ENCODE data around the gene LRCH1. TPM values are rescaled to one million over a fixed set of nuclear protein-coding genes. Genes with fewer than 3 reads are reported as not detected.

The LRCH1 gene
- total and polyA plus RNA-seq, 2 experiments from 2014 or later: 6.0 to 14.6 TPM

GRCh38 chr13:46600943-46601311 is 48.0 kb downstream of the LRCH1 start:
- H3K27ac ChIP-seq: peak overlapping the region; percentile 32
- H3K9me3 ChIP-seq (ENCODE audit: low read depth): no peaks in the 10 kb centered on the region
- H3K27me3 ChIP-seq: no peaks in the 10 kb centered on the region
- no peak for TF ChIP-seq CTCF (IDR thresholded peaks at IDR 0.05; ENCODE audit: low read depth, low read length)
- no peak for DNase-seq (ENCODE audit: low read depth in 1 of 2, low spot score in 1 of 2)
- no peaks in the 10 kb centered on the region for H3K36me3 ChIP-seq
- no peak overlapping the region for H3K4me3 ChIP-seq
- H3K4me1 ChIP-seq (ENCODE audit: low read depth): peaks cover 28% of the 10 kb centered on the region

DNA sequence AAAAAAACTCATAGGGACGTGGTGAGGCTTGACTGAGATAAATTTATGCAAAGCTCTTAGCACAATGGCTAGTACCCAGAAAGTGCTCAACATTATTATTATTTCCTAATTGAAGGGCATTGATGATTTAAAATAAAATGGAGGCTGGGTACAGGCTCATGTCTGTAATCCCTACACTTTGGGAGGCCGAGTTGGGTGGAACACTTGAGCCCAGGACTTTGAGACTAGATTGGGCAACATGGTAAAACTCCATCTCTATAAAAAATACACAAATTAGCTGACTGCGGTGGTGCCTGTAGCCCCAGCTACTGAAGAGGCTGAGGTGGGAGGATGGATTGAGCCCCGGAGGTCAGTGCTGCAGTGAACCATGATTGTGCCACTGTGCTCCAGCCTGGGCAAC is 49.6 kb downstream of the LRCH1 start:
- no peak for DNase-seq (ENCODE audit: low read depth in 1 of 2, low spot score in 1 of 2)
- no peak overlapping the region for H3K4me3 ChIP-seq
- no peaks in the 10 kb centered on the region for H3K27me3 ChIP-seq
- H3K9me3 ChIP-seq (ENCODE audit: low read depth): no peaks in the 10 kb centered on the region
- peaks cover 31% of the 10 kb centered on the region for H3K4me1 ChIP-seq (ENCODE audit: low read depth)
- no peak overlapping the region for H3K27ac ChIP-seq
- TF ChIP-seq CTCF (IDR thresholded peaks at IDR 0.05; ENCODE audit: low read depth, low read length): no peak
- H3K36me3 ChIP-seq: no peaks in the 10 kb centered on the region

DNA sequence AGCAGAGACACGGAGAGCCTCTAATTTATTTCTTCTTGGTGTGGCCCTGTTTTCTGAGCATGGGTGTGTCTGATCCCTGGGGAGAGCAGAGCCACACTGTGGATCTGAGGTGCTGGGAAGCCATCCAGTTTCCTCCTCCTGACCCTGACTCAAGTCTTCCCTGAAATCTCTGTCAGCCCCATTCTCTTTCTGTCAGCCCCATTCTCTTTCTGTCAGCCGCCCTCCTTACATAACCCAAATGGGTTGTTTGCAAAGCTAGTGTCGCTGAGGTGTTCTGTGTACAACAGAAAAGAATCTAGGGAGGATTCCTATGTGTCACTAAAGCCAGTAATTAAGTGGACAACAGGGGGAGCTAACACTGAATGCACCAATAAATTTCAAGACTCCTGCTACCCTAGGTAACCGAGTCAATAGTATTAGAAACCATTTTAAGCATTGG is 50.2 kb downstream of the LRCH1 start:
- peak in 1 of 2 donors; percentile 44 for DNase-seq (ENCODE audit: low read depth in 1 of 2, low spot score in 1 of 2)
- Histone ChIP-seq H3K27ac (no peak overlapping the region), H3K9me3 (ENCODE audit: low read depth) (no peaks in the 10 kb centered on the region), H3K4me3 (no peak overlapping the region), H3K27me3 (no peaks in the 10 kb centered on the region), H3K36me3 (no peaks in the 10 kb centered on the region), H3K4me1 (ENCODE audit: low read depth) (peaks cover 31% of the 10 kb centered on the region)
- TF ChIP-seq CTCF (IDR thresholded peaks at IDR 0.05; ENCODE audit: low read depth, low read length): peak; percentile 54

DNA sequence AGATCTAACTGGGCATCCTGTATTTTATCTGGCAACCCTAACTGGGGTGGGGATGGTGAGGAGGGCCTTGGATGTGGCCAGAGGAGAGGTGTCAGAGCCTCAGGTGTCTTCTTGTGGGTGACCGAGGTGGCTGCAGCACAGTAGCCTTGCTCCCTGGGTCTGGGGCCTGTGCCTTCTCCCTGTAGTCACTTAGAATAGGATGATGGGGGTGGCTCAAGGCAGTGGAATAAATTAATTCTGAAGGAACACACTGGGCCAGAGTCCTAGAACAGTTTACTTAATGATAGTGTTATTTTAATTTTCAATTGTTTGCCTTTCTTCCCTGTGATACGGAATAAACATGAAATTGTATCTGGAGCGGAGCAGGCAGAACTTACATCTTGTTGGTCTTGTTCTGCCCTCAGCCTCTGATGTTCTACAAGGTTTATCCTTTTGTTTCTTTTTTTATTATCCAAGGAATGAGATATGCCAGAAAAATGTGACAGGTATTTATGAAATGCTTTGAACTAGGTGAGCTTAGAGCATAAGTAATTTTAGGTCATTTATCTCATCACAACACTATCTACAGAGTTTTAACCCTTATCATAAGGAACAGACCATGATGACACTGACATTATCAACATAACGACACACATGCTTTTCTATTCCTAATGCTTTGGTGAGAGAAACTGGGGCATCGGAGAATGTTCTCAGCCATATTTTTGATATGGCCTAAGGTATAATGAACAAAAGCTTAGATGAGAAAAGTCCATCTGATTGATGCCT is 51.4 kb downstream of the LRCH1 start:
- no peaks in the 10 kb centered on the region for H3K36me3 ChIP-seq
- H3K27me3 ChIP-seq: no peaks in the 10 kb centered on the region
- TF ChIP-seq CTCF (IDR thresholded peaks at IDR 0.05; ENCODE audit: low read depth, low read length): no peak
- H3K4me1 ChIP-seq (ENCODE audit: low read depth): peaks cover 36% of the 10 kb centered on the region
- H3K27ac ChIP-seq: peak overlapping the region; percentile 1
- DNase-seq (ENCODE audit: low read depth in 1 of 2, low spot score in 1 of 2): no peak
- no peak overlapping the region for H3K4me3 ChIP-seq
- no peaks in the 10 kb centered on the region for H3K9me3 ChIP-seq (ENCODE audit: low read depth)

- Histone ChIP-seq H3K4me3 (no peak overlapping the region), H3K4me1 (ENCODE audit: low read depth) (peaks cover 36% of the 10 kb centered on the region), H3K36me3 (no peaks in the 10 kb centered on the region), H3K27ac (peak overlapping the region; percentile 1), H3K9me3 (ENCODE audit: low read depth) (no peaks in the 10 kb centered on the region), H3K27me3 (no peaks in the 10 kb centered on the region)
- no peak for DNase-seq (ENCODE audit: low read depth in 1 of 2, low spot score in 1 of 2)
- TF ChIP-seq CTCF (IDR thresholded peaks at IDR 0.05; ENCODE audit: low read depth, low read length): no peak
Measured at GRCh38 chr13:46605076-46605824, 52.3 kb downstream of the LRCH1 start.

All from cardiac muscle cell (in vitro differentiated cells and primary cell).